Measurements from ENCODE around the gene SMIM27. TPM values are rescaled to one million over a fixed set of nuclear protein-coding genes. Genes with fewer than 3 reads are reported as not detected.
"Not testable (repeated sequence)": the region's sequence is repeated elsewhere in the genome, so short reads cannot be mapped to it uniquely, and the experiment has no call there.

Gene SMIM27
- total RNA-seq, 1 experiment from 2014 or later = 4.4 TPM

DNA sequence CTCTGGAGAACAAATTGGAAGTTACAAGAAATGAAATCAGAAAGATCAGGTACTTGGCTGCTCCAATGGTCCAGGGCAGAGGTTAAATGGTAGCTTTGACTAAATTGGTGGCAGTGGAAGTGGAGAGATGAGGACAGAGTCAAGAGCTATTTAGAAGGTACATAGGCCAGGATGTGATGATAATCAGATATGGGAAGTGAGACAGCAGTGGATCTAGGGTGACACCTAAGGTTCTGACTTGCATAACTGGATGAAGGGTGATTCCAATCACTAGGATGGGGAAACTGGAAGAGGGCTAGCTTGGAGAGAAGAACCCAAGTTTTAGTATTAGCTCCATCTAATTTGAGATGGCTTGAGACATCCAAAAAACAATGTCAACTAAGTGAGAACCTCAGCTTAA is 44.8 kb downstream of the SMIM27 start:
- no peak for DNase-seq (ENCODE audit: low read depth)

- not testable (repeated sequence) for DNase-seq (ENCODE audit: low read depth)
These were observed 46.9 kb downstream of the SMIM27 start for GRCh38 chr9:32599021-32599420.

Other genes starting within 250 kb of the SMIM27 start
- gene ACO1, start 167.7 kb upstream of the SMIM27 start, total RNA-seq (2014; rRNA removed) = 73.5 and 81.1 TPM in 2 replicates
- 10.3 and 18.4 TPM in 2 replicates for gene RIGI, start 26.1 kb upstream of the SMIM27 start, total RNA-seq (2014; rRNA removed)
- gene TOPORS, start 259 bp downstream of the SMIM27 start, total RNA-seq (2014; rRNA removed) = 30.3 and 30.7 TPM in 2 replicates
- 59.9 and 76.2 TPM in 2 replicates for gene NDUFB6, start 20.8 kb downstream of the SMIM27 start, total RNA-seq (2014; rRNA removed)
- gene TAF1L, start 83.3 kb downstream of the SMIM27 start, total RNA-seq (2014; rRNA removed) = not detected in 2 replicates
- not detected in 2 replicates for gene TMEM215, start 231.2 kb downstream of the SMIM27 start, total RNA-seq (2014; rRNA removed)